H1 (cell line): ENCODE results near the gene NME4. TPM values are rescaled to one million over a fixed set of nuclear protein-coding genes. Genes with fewer than 3 reads are reported as not detected.

ENCODE experiments used
- BRCA1 ChIP-seq: IDR thresholded peaks from 2 replicates; pipeline ENCODE4 v1.6.1; 2012; ENCODE audit warnings: low read depth, low read length, improper control_type of control experiment
- CHD1 ChIP-seq: IDR thresholded peaks from 2 replicates; pipeline ENCODE4 v1.6.1; 2012; ENCODE audit warnings: low read depth, low read length, improper control_type of control experiment
- JUND ChIP-seq: IDR thresholded peaks from 2 replicates; pipeline ENCODE4 v1.6.1; 2011; ENCODE audit warnings: mild to moderate bottlenecking, improper control_type of control experiment, low read length
- KDM1A ChIP-seq: fragments of 200-600, 300-600 bp; sonication (generic); IDR thresholded peaks from 2 replicates; pipeline ENCODE4 v1.7.1; 2016; ENCODE audit warnings: mild to moderate bottlenecking, low read length, borderline replicate concordance
- KDM5A ChIP-seq: fragments of 200-600 bp; IDR thresholded peaks from 2 replicates; pipeline ENCODE4 v1.7.1; 2012; ENCODE audit warnings: mild to moderate bottlenecking, low read length, inconsistent platforms, mixed read lengths
- POLR2AphosphoS5 ChIP-seq: IDR thresholded peaks from 2 replicates; pipeline ENCODE4 v1.6.1; 2011; ENCODE audit warnings: low read depth, low read length
- SUZ12 ChIP-seq: fragments of 200-600 bp; sonication (generic); IDR thresholded peaks from 2 replicates; pipeline ENCODE4 v1.6.1; 2012; ENCODE audit warnings: mild to moderate bottlenecking, inconsistent platforms, low read length, moderate library complexity, mixed read lengths
- TEAD4 ChIP-seq: IDR thresholded peaks from 2 replicates; pipeline ENCODE4 v1.6.1; 2012; ENCODE audit warnings: low read depth, low read length, inconsistent platforms, mixed read lengths
- ZNF274 ChIP-seq: IDR thresholded peaks from 2 replicates; pipeline ENCODE4 v1.7.0; 2012; ENCODE audit warnings: low read length, borderline replicate concordance; ENCODE audit errors: extremely low read depth
- polyA plus RNA-seq, 7 experiments: library from polyadenylated mRNA; depleted of rRNA in 3 of 7; stranded (reverse) in 5 of 7; unstranded in 2 of 7; fragments of >200 nt in 5 of 7; fragments of 200-250 nt in 2 of 7; gene quantifications; 1 replicate in 5 of 7; 2 replicates in 1 of 7; 4 replicates in 1 of 7; pipeline versions ENCODE4 v1.2.1 to v1.2.3, GENCODE V29; 2011 to 2013; ENCODE audit warnings: missing spikeins in 2 of 7, mixed read lengths in 2 of 7
- total RNA-seq: library from RNA; stranded (reverse); fragmentation: NEBNext Ultra II Directional; extraction: Animal tissue kit (Norgen Biotek cat#: 25700); gene quantifications from 2 replicates; pipeline ENCODE4 v1.2.1, GENCODE V29; 2021
- TF ChIP-seq, protein P1 (sequence below): fragments of 300-600 bp; sonication (generic); IDR thresholded peaks from 2 replicates; pipeline ENCODE4 v1.7.1; 2012; ENCODE audit warnings: low read length, moderate library complexity, mild to moderate bottlenecking, inconsistent platforms; ENCODE audit not compliant: insufficient replicate concordance

The NME4 gene
- total and polyA plus RNA-seq, 2 of the 8 experiments (the other 6 are each of a cell fraction or from before 2014, with no cell fraction given): 408 to 863 TPM

DNA sequence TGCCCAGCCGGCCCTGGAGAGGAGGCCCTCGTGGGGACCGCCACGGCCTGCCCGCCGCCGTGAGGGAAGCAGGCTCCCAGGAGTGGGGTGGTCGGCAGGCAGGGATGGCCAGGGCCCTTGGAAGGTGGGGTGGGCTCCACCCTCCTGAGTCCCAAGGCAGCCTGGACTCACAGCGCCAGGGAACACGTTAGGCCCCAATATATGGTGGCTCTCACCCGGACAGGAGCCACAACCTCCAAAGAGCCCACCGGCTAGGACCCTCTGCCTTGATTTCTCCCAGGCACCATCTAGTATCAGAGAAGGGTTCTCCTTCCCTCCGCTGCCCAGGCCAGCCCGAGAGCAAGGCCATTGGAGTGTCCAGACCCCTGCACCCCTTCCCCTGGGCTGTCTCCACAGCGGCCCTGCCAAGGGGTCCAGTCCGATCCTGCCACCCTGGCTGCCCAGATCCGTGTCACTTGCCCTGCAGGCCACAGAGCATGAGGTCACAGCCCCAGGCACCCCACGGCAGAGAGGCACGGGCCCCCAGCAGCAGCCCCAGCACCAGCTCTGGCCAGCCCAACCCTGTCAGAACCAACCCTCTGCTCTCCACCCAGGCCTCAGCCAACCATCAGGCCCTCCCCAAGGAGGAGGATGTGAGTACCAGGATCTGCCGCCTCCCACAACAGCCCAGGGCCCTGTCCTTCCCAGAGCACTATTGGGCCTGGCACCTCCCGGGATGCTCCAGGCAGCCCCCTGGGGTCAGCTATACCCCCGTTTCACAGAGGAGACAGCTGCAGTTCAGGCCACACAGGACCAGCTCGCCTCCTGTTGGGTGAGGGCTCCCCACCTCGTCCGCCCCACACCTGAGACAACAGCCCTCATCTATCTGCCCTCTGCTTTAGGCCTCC, 43.4 kb upstream of the NME4 start (continued):
- TF ChIP-seq, protein P1, sequence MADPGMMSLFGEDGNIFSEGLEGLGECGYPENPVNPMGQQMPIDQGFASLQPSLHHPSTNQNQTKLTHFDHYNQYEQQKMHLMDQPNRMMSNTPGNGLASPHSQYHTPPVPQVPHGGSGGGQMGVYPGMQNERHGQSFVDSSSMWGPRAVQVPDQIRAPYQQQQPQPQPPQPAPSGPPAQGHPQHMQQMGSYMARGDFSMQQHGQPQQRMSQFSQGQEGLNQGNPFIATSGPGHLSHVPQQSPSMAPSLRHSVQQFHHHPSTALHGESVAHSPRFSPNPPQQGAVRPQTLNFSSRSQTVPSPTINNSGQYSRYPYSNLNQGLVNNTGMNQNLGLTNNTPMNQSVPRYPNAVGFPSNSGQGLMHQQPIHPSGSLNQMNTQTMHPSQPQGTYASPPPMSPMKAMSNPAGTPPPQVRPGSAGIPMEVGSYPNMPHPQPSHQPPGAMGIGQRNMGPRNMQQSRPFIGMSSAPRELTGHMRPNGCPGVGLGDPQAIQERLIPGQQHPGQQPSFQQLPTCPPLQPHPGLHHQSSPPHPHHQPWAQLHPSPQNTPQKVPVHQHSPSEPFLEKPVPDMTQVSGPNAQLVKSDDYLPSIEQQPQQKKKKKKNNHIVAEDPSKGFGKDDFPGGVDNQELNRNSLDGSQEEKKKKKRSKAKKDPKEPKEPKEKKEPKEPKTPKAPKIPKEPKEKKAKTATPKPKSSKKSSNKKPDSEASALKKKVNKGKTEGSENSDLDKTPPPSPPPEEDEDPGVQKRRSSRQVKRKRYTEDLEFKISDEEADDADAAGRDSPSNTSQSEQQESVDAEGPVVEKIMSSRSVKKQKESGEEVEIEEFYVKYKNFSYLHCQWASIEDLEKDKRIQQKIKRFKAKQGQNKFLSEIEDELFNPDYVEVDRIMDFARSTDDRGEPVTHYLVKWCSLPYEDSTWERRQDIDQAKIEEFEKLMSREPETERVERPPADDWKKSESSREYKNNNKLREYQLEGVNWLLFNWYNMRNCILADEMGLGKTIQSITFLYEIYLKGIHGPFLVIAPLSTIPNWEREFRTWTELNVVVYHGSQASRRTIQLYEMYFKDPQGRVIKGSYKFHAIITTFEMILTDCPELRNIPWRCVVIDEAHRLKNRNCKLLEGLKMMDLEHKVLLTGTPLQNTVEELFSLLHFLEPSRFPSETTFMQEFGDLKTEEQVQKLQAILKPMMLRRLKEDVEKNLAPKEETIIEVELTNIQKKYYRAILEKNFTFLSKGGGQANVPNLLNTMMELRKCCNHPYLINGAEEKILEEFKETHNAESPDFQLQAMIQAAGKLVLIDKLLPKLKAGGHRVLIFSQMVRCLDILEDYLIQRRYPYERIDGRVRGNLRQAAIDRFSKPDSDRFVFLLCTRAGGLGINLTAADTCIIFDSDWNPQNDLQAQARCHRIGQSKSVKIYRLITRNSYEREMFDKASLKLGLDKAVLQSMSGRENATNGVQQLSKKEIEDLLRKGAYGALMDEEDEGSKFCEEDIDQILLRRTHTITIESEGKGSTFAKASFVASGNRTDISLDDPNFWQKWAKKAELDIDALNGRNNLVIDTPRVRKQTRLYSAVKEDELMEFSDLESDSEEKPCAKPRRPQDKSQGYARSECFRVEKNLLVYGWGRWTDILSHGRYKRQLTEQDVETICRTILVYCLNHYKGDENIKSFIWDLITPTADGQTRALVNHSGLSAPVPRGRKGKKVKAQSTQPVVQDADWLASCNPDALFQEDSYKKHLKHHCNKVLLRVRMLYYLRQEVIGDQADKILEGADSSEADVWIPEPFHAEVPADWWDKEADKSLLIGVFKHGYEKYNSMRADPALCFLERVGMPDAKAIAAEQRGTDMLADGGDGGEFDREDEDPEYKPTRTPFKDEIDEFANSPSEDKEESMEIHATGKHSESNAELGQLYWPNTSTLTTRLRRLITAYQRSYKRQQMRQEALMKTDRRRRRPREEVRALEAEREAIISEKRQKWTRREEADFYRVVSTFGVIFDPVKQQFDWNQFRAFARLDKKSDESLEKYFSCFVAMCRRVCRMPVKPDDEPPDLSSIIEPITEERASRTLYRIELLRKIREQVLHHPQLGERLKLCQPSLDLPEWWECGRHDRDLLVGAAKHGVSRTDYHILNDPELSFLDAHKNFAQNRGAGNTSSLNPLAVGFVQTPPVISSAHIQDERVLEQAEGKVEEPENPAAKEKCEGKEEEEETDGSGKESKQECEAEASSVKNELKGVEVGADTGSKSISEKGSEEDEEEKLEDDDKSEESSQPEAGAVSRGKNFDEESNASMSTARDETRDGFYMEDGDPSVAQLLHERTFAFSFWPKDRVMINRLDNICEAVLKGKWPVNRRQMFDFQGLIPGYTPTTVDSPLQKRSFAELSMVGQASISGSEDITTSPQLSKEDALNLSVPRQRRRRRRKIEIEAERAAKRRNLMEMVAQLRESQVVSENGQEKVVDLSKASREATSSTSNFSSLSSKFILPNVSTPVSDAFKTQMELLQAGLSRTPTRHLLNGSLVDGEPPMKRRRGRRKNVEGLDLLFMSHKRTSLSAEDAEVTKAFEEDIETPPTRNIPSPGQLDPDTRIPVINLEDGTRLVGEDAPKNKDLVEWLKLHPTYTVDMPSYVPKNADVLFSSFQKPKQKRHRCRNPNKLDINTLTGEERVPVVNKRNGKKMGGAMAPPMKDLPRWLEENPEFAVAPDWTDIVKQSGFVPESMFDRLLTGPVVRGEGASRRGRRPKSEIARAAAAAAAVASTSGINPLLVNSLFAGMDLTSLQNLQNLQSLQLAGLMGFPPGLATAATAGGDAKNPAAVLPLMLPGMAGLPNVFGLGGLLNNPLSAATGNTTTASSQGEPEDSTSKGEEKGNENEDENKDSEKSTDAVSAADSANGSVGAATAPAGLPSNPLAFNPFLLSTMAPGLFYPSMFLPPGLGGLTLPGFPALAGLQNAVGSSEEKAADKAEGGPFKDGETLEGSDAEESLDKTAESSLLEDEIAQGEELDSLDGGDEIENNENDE: no peak
- no peak for TF ChIP-seq JUND
- no peak for TF ChIP-seq KDM1A
- no peak for TF ChIP-seq KDM5A
- no peak for TF ChIP-seq BRCA1
- TF ChIP-seq SUZ12: no peak
- TF ChIP-seq TEAD4: no peak
- TF ChIP-seq ZNF274: no peak
- no peak for TF ChIP-seq POLR2AphosphoS5
- TF ChIP-seq CHD1: no peak
